Gastrocnemius medialis (tissue), 4 donors: ENCODE results near the gene ELMO1.

ENCODE experiments used
- CTCF ChIP-seq, 5 experiments: fragments of 450-650 bp in 3 of 5; fragments of 200-600 bp in 2 of 5; sonication (generic) in 2 of 5; IDR thresholded peaks in 4 of 5; conservative IDR thresholded peaks in 1 of 5; 1 replicate in 4 of 5; 2 replicates in 1 of 5; pipeline ENCODE4 v1.5.1; 2016 to 2019; ENCODE audit warnings: antibody characterized with exemption in 5 of 5, mild to moderate bottlenecking in 3 of 5, moderate library complexity in 3 of 5
- POLR2A ChIP-seq, 2 donors: fragments of 450-650 bp; IDR thresholded peaks; one replicate each; pipeline ENCODE4 v1.6.1; 2017; ENCODE audit warnings: antibody characterized with exemption in 2 of 2, mild to moderate bottlenecking in 2 of 2, moderate library complexity in 2 of 2

- TF ChIP-seq CTCF (IDR thresholded peaks at IDR 0.05 in 4 of 5, conservative IDR thresholded peaks at IDR 0.05 in 1 of 5) (no peak), POLR2A (IDR thresholded peaks at IDR 0.05) (no peak)
Observed at GRCh38 chr7:37089972-37090371, 358.7 kb downstream of the ELMO1 start.
